ENCODE results near the gene TBC1D5.
A peak's percentile ranks its signal among the peaks of the same experiment; 100 is the strongest.
"Not testable (repeated sequence)": the region's sequence is repeated elsewhere in the genome, so short reads cannot be mapped to it uniquely, and the experiment has no call there.

The TBC1D5 gene

DNA sequence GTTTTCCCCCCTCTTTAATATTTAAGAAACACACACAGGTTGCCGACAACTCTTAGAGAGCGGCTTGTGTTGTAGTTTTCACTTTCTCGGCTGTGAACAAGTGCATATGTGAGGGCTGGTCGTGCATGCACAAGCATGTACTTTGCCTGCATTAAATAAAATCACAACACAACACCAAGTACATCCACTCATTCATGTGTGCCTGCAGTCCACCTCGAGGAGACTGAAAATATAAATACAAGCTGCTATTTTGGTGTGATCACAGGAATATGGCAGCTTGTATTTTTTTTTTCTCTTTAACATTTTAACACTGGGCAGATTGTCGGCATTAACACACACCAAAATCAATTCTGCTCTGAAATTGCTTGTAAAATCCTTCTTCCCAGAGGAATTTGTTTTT is 346.4 kb downstream of the TBC1D5 start:
- FAIRE-seq: no peak

DNA sequence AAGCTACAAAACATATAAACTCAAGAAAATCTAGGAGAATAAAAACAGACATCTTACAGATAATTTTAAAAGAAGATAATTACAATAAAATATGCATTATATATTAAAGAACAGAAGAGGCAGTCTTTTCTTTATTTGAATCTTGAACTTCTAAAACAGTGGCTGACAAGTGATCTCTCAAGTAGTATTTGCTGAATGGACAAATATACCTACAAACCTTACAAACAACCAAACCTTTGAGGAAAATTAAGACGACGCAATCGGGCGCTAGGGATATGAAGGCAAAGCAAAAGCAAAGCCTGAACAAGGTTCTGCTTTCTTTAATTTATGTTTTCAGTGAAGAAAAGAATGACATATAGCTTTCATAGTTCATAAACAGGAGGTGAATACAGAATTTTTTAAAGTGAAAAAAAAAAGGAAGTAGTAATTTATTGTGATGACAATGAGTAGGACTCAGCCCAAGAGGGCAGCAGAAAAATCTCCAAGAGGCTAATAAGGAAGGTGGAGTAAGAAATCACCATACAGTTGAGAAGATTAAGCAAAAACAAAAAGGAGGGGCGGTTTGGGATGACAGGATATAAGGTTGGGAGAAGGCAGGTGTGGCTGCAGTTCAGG is 347.8 kb downstream of the TBC1D5 start:
- no peak for FAIRE-seq

DNA sequence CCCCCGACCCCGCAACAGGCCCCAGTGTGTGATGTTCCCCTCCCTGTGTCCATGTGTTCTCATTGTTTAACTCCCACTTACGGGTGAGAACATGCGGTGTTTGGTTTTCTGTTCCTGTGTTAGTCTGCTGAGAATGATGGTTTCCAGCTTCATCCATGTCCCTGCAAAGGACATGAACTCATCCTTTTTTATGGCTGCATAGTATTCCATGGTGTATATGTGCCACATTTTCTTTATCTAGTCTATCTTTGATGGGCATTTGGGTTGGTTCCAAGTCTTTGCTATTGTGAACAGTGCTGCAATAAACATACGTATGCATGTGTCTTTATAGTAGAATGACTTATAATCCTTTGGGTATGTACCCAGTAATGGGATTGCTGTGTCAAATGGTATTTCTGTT is 349.9 kb downstream of the TBC1D5 start:
- not testable (repeated sequence) for FAIRE-seq

DNA sequence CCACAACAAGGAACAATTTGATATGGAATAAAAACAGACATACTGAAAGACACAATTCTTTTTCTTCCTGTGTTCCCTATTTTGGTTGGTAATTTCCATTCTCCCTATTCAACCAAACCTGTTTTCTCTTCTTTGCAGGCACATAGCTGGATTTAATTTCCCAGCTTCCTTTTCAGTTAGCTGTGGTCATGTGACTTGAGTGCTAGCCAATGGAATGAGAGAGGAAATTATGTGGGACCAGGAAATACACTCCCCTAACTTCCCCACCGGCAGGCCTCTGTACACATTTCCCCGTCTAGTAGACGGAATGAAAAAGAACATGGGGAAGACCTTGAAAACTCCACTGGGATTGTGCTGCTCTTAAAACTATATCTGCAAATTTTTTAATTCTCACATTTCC is 351.6 kb downstream of the TBC1D5 start:
- no peak for FAIRE-seq

DNA sequence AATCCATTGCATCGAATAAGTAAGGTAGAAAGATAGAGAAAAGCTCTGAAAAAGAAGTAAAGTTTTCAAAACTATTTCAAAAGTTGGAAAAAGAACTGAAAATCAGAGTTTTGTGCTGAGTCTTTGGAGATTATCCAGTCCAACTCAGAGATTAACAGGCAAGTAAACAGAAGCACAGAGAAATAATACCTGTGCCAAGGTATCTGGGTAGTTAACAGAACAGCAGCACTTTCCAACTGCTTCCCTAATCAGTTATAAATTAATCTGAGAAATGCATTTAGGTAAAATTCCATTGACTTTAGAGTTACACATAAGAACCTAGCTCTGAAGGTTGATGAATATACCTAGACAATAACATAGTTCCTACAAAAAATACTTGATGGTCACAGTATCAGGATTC is 355.3 kb downstream of the TBC1D5 start:
- FAIRE-seq: no peak

DNA sequence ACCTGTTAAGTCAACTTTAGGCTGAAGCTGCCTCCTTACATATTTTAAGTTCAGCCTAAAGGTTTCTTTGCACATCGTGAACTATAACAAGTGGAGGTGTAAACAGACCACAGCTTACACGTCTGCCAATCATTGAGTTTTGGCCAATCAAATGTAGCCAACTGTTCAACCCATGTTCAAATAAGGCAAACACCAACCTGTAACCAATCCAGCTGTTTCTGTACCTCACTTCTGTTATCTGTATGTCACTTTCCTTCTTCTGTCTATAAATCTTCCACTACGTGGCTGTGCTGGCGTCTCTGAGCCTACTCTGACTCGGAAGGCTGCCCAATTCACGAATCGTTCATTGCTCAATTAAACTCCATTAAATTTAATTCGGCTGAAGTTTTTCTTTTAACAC is 356.0 kb downstream of the TBC1D5 start:
- FAIRE-seq: no peak

DNA sequence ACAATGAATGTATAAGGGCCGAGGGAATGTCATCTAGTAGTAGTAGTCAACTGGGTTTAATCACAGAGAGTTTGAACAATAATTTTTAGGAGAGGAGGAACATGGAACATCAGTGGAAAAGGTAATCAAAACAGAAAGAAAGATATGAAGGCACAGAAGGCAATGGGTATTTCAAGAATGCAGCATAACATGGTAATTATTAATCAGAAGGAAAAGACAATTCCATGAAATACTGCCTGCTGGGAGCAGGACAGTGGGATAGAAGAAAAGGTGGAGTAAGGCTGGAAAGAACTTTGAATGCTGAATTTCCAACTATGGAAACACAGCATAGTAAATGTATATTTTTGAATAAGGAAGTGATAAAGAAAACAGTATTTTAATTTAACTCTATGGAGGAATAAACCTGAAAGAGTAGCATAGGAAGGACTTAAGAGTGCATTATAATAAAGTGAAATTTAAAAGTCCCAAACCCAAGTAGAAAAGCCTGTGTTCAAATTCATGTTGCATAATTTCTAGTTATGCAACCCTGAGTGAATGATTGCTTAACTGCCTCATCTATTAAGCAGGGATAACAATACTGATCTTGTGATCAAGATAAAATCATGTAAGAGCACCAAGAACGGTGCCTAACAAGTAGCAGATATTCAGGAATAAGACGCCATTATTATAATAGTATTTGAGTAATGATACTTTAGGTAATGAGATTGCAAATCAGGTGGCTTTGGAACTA is 357.7 kb downstream of the TBC1D5 start:
- no peak for FAIRE-seq

DNA sequence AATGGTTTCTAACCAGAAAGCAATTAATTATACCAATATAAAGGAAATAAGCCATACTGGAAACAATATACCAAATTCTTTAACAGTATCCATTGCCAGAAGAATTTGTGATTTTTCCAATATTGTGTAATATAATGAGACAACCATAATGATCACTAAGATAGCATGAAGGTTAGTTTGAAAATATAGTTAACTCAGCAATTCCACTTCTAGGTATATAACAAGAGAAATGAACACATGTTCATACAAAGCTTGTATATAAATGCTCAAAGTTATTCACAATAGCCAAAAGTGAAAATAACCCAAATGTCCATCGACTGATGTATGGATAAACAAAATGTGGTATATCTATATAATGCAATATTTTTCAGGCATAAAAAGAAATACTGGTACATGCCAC is 369.1 kb downstream of the TBC1D5 start:
- no peak for FAIRE-seq

DNA sequence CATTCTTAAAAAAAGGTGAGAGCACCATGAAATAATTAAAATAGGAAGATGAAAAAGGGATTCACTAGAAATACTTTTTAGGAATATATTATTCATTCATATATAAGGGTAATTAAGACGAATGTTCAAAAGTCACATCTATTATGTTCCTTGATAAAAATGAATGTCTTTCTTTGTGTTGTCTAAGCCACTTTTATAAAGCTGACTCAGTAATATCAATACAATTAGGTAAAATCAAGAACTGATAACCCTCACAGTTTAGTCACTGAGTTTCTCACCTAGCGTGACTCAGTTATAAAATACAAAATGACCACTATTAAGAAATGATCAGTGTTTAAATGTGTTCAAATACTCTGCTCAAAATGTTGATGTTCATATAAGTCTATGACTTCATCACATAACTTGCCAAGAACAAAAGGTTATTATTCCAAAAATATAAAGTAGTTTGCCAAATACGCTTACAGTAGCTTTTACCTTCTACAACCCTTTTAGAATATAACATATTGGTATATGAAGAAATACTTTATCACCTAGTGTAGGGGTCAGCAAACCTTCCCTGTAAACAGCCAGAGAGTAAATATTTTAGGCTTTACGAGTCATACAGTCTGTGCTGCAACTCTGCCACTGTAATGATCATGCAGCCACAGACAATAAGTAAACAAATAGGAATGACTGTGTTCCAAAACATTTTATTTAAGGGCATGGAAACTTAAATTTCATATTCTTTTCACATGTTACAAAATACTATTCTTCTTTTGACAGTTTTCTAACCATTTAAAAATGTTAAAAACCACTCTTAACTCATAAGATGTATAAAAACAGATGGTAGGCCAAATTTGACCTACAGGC is 369.8 kb downstream of the TBC1D5 start:
- FAIRE-seq: peak; percentile 21

DNA sequence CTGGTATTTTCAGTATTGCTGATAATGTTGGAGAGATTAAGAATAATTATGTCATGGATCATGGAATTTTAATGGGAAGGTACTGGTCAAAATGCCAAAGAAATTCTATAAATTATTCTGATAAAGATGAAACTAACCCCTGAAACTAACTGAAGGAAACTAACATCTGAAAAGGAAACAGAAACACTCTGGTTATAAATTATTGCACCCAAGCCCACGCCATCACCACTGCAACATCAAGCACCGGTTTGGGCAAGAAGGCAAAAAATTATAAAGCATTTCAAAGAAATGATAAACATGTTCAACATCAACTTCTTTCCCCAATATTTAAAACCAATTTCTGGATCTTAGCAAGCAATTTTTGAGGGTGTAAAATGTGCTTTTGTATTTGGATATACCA is 372.5 kb downstream of the TBC1D5 start:
- FAIRE-seq: no peak

DNA sequence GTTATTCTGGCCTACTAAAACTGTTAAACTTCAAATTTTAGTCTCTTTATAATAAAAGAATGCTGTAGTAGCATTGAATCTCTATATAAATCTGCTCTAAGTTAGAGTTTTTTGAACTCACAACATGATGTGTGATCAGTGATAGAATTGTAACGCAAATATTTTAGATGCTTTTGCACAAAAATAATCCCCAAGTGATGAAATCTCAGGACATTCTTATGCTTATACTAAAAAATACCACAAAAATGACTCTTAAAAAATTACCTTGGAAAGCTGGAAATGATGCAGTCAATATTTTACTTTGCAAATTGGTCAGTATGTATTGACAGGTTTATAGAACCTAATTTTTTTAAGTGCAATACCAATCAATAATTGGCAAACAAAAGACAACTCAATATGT is 375.3 kb downstream of the TBC1D5 start:
- FAIRE-seq: no peak

DNA sequence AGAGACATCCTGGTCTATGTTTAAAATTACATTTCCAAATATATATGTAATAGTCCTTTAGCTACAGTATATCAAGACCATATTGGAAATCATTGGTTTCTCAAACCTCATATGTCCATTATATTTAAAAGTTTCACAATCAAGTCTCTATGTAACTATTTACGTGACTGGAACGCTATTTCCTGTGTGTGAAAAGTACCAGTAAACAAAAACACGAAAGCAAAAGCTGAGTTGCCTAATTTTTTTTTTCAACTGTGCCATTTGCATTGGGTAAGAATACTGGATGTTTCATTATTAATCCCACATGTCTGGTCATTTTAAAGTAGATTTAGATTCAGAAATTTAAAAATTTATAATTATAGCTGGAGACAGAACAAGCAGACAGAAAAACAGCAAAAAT is 381.4 kb downstream of the TBC1D5 start:
- no peak for FAIRE-seq

DNA sequence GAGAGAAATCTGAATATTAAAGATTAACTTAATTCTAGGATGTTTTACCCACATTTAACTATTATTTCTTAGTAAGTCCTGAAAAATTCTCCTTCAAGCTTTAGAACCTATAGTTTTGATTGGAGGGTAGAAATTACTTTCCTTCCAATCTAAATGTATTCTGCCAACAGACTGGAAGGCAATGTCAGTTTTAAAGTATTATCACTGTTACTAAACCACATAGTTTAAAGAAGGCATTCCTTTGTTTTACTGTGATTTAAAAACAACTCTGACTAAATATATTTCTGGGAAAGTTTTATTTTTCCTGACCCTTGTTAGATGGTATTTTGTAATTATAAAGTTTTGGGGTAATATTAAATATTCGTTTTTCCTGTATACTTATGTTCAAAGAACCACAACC is 382.5 kb downstream of the TBC1D5 start:
- no peak for FAIRE-seq

DNA sequence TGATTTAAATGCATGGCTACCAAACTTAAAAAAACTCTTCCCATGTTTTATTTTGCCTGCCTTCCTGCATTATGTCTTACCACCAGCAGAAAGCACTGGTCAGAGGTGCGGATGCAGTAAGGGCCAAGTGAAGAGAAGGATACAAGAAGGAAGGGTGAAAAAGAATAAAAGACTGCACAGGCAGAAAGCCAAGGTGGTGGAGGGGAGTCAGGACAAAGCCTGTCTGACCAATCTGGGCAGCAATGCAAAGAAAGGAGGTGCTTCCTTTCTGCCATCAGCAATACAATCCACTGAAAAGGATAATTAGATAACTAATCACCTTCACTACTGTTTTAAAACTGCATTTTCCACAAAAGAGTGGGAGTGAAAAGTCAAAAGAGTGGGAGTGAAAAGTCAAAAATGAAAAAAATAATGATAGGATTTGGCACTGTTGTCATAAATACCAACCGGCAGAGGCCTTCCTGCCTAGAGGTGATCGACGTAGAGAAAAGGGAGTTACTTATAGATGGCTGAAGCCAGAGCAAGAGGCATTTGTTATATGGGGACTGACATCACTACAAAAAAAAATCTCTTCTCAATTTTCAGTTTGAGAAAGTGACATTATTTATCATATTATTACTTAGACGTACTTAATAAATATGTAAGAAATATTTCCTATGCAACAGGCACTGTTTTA is 385.3 kb downstream of the TBC1D5 start:
- FAIRE-seq: no peak

DNA sequence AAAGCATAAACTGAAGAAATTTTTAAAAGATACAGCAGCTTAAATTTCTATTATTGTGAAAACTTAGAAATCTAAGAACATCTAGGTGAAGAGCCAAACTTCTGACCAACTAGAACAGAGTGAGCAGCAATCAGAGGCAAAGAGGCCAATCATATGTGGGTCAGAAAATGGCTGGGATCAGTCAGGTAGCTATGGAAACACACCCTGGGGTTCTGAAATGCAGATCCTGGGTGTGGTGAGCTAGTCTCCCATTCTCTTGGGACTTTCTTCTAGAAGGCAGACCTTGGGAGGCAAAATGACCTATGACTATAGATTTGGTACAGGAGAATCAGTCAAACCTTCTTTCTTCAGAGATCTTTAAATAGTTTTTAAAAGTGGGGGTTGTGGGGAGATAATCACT is 385.8 kb downstream of the TBC1D5 start:
- no peak for FAIRE-seq

DNA sequence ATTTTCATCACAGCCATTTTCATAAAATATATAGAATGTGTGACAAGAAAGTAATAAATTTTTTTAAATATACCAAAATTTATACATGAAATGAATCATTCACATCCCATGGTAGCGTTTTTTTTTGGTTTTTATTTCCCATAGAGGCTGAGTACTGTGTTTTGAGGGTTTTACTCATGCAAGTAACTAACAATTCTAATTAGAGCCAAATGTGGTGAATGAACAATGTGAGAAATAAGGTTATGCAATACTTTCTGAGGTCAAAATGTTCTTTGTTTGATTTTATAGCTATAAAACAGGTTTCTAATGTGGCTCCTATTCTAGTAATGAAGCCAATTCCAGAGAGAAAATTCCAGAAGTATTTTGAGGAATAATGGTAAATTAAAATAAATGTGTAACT is 386.8 kb downstream of the TBC1D5 start:
- no peak for FAIRE-seq

DNA sequence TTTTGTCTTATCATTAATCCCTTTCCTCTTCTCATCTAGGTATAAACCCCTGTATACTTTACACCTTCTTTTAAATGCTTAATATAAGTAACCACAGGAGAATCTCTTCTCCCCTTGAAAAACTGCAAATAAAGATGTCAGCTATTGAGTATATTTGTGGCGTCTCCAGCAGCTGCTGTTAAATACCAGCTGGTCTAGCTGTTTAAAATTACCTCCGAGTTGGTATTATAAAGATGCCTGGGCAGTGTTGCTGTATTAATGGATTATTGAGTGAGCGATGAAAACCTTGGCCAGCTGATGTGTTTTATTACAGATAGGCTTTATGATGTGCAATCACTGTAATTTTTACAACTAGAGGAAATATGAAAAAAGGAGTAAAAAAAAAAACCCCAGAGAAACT is 388.1 kb downstream of the TBC1D5 start:
- no peak for FAIRE-seq

DNA sequence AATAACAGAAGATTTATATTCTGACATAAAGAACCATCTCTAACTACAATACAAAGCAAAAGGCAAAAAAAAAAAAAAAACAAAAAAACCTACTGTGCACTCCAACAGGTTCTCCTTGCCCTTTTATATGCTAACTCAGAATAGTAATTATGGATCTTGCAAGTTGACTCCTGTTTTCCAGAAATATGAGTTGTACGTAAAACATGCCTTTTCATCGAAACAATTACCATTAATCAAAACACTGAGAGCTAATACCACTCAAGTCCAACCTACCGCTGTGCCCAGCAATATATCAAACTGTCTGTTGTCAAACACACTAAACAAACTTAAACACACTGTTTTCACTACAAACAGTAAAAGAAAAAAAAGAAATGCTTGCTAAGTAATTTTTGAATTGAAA is 389.8 kb downstream of the TBC1D5 start:
- no peak for FAIRE-seq

DNA sequence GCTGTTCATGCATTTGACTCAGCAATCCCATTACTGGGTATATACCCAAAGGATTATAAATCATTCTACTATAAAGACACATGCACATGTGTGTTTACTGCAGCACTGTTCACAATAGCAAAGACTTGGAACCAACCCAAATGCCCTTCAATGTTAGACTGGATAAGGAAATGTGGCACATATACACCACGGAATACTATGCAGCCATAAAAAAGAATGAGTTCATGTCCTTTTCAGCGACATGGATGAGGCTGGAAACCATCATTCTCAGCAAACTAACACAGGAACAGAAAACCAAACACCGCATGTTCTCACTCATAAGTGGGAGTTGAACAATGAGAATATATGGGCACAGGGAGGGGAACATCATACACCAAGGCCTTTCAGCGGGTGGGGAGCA is 391.2 kb downstream of the TBC1D5 start:
- not testable (repeated sequence) for FAIRE-seq

DNA sequence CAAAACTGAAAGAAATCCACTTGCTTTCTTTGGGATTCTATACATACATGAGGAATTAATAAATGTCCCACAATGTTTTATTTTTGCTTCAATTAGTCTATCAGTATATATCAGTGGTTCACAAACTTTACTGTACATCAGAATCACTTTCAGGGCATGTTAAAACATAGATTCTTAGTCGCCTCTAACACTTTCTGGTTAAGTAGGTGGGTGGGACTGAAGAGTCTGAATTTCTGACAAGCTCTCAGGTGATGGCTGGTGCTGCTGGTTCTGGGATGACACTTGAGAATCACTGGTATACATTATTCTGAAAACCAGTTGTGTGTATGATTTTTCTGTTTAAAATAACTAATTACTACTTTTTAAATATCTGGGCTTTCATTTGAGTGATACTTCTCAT is 393.3 kb downstream of the TBC1D5 start:
- FAIRE-seq: no peak

DNA sequence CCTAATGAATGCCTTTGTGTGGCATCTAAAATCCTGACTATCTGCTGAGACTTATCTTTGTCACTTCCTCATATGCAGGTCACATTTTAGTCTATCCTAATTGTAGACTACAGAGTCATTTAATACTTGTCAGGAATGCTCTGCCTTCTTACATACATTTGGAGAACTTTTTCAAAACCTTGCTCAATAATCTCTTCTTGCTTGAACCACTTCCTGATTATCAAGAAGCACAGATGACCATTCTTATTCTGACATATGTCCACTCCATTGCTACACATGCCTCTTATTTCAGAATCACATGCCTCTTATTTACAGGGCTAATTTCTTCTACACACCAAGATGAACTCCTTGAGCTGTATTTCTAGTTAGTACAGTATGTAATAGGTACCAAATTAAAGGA is 400.3 kb downstream of the TBC1D5 start:
- no peak for FAIRE-seq

DNA sequence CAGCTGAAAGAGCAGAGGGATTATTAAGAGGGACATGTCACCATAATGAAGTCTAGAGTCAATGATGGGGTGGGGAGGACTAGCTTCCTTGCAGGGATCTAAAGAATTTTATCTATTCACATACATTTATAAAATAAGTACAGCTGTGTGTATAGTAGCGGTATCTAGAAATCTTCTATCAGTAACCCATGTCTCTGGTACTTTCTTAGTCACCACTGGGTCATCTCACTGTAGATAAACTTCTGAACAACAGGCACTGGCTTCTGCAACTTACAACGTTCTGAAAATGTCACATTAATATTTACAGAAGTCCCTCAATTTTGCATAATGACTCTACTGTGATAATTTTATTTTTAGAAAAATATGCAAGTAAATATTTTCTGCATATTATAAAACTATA is 401.7 kb downstream of the TBC1D5 start:
- FAIRE-seq: no peak

DNA sequence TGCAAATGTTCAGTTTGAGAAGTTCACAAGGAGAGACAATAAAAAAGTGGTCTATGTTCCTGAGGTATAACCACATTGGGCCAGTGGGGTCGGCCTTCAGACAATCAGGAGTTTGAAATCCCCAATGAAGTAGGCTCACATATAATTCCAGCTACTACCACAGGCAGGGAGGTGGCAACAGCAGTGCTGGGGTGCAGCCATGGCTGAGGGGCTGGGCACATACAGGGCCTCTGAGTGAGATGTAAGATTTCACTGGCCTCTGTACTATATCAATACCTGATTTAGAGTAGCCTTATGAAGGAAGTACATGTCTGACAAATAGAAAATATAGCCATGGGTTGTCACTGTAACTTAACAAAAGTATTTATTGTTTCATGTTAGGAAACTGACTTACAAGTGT is 402.2 kb downstream of the TBC1D5 start:
- no peak for FAIRE-seq
